Dedifferentiated amniotic fluid mesenchymal stem cell (primary cell): ENCODE results near the gene C16orf86.
"Not testable (repeated sequence)": the region's sequence is repeated elsewhere in the genome, so short reads cannot be mapped to it uniquely, and the experiment has no call there.

ENCODE experiments used
- DNase-seq: peaks from one replicate; pipeline ENCODE4 v3.0.0-alpha.2; 2016; ENCODE audit errors: extremely low spot score

The C16orf86 gene

DNA sequence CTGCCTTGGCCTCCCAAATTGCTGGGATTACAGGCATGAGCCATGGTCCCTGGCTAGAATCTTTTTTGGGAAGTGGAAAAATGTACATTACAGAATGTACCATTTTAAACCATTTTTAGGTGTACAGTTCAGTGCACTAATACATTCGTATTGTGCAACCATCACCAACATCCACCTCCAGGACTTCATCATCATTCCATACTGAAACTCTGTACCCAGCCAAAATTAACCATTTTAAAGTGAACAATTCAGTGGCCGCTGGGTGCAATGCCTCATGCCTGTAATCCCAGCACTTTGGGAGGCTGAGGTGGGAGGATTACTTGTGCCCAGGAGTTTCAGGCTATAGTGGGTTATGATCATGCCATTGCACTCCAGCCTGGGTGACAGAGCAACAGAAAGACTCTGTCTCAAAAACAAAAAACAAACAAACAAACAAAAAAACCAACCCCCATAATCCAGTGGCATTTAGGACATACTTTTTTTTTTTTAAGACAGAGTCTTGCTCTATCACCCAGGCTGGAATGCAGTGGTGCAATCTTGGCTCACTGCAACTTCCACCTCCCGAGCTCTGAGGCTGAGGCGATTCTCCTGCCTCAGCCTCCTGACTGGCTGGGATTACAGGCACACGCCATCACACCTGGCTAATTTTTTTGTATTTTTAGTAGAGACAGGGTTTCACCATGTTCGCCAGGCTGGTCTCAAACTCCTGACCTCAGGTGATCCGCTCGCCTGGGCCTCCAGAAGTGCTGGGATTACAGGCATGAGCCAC lies 27.1 kb downstream of the C16orf86 start:
- DNase-seq, result not testable (repeated sequence)

GRCh38 chr16:67694611-67695010 lies 28.0 kb downstream of the C16orf86 start:
- no peak for DNase-seq

DNA sequence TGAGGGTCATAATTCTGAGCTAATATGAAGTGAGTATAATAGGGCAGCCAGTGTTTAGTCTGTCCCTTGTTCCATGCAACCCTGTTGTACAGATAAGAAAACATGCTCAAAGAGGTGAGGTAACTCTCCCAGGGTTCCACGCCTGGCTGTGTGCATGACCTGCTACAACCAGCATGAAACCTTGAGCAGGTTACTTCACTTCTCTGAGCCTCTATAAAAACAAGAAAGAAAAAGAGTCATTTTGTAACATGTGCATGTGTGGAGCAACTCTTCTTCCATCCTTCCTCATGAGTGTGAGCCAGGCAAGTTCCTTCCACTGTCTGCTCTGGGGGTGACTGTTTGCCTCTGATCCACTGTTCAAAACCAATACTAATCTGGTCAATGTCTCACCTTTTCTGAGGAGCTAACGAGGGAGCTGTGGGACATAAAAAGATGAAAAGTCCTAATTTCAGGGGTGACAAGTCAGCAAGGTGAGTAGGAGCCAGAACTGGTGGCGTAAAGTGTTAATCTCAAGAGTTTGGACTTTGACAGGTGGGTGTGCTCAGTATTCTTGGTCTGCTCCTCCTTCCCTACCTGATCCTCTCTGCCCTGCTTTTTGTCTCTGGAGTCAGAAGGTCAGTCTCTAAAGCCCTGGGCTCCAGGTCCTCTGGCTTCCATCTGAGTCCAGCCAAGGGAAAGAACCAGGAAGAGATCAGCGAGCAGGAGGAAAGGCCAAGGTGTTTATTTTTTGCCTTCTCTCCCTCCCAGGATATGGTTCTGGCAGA lies 31.0 kb downstream of the C16orf86 start:
- no peak for DNase-seq

- no peak for DNase-seq
Measured at GRCh38 chr16:67699265-67699664, 32.7 kb downstream of the C16orf86 start.

DNA sequence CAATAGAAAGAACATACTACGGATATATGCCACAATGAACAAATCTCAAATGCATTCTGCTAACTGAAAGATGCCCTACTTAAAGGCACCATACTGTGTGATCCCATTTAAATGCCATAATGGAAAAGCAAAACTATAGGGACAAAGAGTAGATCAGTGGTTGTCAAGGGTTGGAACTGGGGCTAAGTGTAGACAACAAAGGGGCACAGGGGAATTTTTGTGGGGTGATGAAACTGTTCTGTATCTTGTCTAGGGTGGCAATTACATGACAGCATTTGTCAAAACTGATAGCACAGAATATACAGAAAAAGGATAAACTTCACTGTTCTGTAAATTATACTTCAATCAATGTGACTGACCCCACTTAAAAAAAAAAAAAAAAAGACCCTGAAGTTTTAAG lies 34.8 kb downstream of the C16orf86 start:
- no peak for DNase-seq

- DNase-seq, result no peak
Measured at GRCh38 chr16:67702130-67702529, 35.5 kb downstream of the C16orf86 start.

DNA sequence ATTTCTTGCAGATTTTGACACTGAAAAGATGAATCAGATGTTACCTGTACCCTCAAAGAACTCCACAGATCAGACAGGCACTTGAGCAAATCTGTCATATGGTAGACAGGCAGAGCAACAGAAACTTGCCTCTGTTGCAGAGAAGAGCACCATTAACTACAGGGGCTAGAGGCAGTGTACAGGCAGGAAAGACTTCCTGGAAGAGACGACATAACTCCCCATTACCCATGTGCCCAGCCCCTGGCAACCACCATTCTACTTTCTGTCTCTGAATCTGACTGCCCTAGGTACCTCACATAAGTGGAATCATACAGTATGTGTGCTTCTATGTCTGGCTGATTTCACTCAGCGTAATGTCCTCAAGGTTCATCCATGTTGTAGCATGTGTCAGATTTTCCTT lies 37.0 kb downstream of the C16orf86 start:
- no peak for DNase-seq

DNA sequence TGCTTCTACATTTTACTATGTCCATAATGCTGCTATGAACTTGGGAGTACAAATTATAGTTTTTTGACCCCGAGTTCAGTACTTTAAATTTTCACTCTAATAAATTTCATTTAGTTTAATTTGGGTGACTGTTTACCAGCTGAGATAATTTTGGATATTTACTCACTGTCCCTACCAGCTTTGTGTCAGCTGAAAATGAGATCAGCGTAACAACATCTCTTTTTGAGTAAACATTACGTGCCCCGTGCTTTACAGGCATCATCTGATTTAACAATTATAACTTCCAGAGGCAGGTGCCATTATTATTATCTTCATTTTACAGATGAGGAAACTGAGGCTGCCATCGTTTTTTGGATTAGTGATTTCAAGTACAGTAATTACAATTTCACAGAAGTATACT lies 37.5 kb downstream of the C16orf86 start:
- DNase-seq, result no peak

DNA sequence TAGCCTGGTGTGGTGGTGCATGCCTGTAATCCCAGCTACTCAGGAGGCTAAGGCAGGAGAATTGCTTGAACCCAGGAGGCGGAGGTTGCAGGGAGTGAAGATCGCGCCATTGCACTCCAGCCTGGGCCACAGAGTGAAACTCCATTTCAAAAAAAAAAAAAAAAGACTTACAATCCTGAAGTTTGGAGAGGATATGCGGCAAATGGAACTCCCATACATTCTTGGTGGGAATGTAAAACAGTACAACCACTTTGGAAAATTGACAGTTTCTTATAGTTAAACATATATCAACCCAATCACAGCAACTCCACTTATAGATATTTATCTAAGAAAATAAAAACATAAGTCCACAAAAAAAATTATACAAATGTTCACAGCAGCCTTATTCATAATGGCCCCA lies 40.6 kb downstream of the C16orf86 start:
- DNase-seq, result no peak

GRCh38 chr16:67707790-67708189 lies 41.2 kb downstream of the C16orf86 start:
- no peak for DNase-seq

GRCh38 chr16:67708368-67708771 lies 41.8 kb downstream of the C16orf86 start:
- DNase-seq, result no peak

DNA sequence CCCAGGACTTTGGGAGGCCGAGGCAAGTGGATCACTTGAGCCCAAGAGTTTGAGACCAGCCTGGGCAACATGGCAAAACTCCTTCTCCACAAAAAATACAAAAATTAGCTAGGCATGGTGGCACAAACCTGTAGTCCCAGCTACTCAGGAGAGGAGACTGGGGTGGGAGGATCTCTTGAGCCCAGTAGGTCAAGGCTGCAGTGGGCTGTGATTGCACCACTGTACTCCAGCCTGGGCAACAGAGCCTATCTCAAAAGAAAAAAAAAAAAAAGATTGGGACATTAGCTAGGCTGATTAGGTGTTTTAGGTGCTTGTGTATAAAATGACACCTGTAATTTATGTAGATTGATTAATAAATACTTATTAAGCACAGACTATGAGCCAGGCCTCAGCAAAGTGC lies 42.4 kb downstream of the C16orf86 start:
- DNase-seq, result no peak

- no peak for DNase-seq
Measured at GRCh38 chr16:67710607-67711006, 44.0 kb downstream of the C16orf86 start.

GRCh38 chr16:67713647-67714273 lies 47.1 kb downstream of the C16orf86 start:
- DNase-seq, result no peak

GRCh38 chr16:67714522-67714921 lies 47.9 kb downstream of the C16orf86 start:
- DNase-seq, result no peak

DNA sequence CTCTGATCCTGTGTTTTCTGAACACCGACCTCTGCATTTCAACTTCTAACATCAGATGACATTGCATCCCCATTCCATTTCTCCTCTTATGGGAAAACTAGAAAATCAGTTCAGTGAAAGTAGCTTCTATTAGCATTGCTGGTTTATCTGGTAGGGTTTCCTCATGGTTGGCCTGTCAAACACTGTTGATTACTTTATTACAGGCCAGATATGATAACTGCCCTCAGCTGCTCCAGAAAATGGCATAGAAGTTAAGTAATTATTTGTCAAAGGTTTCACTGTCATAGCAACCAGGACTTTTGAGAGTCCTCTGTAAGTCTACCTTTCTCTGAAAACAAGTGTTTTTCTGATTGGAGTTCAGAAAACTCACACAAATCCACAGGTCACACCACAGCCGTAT lies 49.5 kb downstream of the C16orf86 start:
- no peak for DNase-seq
